K562 (cell line): ENCODE results near the gene VPREB1. TPM values are rescaled to one million over a fixed set of nuclear protein-coding genes. Genes with fewer than 3 reads are reported as not detected.
A peak's percentile ranks its signal among the peaks of the same experiment; 100 is the strongest.

Experiments
- ATAC-seq: fragments of 200-7000 bp; cut with Tn5 transposase; 3 replicates; pipeline ENCODE4 v1.9.1; 2020; ENCODE audit warnings: moderate library complexity
- BruUV-seq: library from RNA; stranded (reverse); fragments of 400-500 nt; replicated peaks from 2 replicates; lab custom pipeline; 2021; lab: Mats Ljungman, UMichigan
- CTCF ChIA-PET: fragments of 300-600 bp; formaldehyde crosslinking; extraction: SDS; loops from one replicate; lab custom pipeline; 2021; ENCODE audit warnings: low intra/inter-chr PET ratio; lab: Yijun Ruan, JAX
- POLR2A ChIA-PET: fragments of 300-600, 350-650 bp; sonication (Branson Sonifier 250); formaldehyde crosslinking; extraction: SDS; loops from one replicate; lab custom pipeline; 2021; ENCODE audit warnings: antibody characterized with exemption, inconsistent platforms; lab: Yijun Ruan, JAX
- DNase-seq, 4 experiments: peaks; one replicate each; pipeline versions ENCODE4 v3.0.0 to v3.0.0-alpha.2; 2011 to 2018; ENCODE audit warnings: low spot score in 3 of 4, mixed read lengths in 3 of 4; ENCODE audit errors: extremely low read depth in 1 of 4
- FAIRE-seq: peaks from 2 replicates; lab custom pipeline; 2011; peaks lifted over from hg19 to GRCh38; lab: Jason Lieb, UNC
- H2AFZ ChIP-seq: 2 replicates; pipeline ENCODE4 v1.6.0; 2011; ENCODE audit warnings: low read depth, low read length, control low read depth, inconsistent platforms
- H3K27ac ChIP-seq: fragments of 200-600 bp; 3 replicates; pipeline ENCODE4 v1.8.0; 2011; ENCODE audit warnings: low read depth, mild to moderate bottlenecking, control low read depth, inconsistent platforms, low read length, moderate library complexity, mixed read lengths; ENCODE audit errors: extremely low read depth
- H3K27me3 ChIP-seq, 2 experiments: fragments of 300-600 bp in 1 of 2; 2 replicates in 1 of 2; 3 replicates in 1 of 2; pipeline versions ENCODE4 v1.6.0 to v1.8.0; 2011; ENCODE audit warnings: inconsistent platforms in 2 of 2, low read length in 2 of 2, mild to moderate bottlenecking in 1 of 2, mixed read lengths in 1 of 2, moderate library complexity in 1 of 2; ENCODE audit not compliant: control insufficient read depth in 2 of 2, insufficient read depth in 2 of 2
- H3K36me3 ChIP-seq: fragments of 300-600 bp; 3 replicates; pipeline ENCODE4 v1.8.0; 2011; ENCODE audit warnings: mild to moderate bottlenecking, low read length, inconsistent platforms; ENCODE audit not compliant: control insufficient read depth, insufficient read depth
- H3K4me1 ChIP-seq, 2 experiments: fragments of 200-600 bp in 1 of 2; replicated peaks in 1 of 2; 2 replicates in 1 of 2; 3 replicates in 1 of 2; pipeline versions ENCODE4 v1.5.1 to v1.8.0; 2011; ENCODE audit warnings: inconsistent platforms in 2 of 2, low read length in 2 of 2, mild to moderate bottlenecking in 1 of 2, mixed read lengths in 1 of 2, moderate library complexity in 1 of 2; ENCODE audit not compliant: control insufficient read depth in 2 of 2, insufficient read depth in 2 of 2
- H3K4me2 ChIP-seq: 2 replicates; pipeline ENCODE4 v1.6.1; 2011; ENCODE audit warnings: low read length, control low read depth, inconsistent platforms, mixed read lengths; ENCODE audit not compliant: insufficient read depth
- H3K4me3 ChIP-seq: fragments of 200-600 bp; sonication (generic), shearing (Covaris generic); 2 replicates; pipeline ENCODE4 v1.5.1; 2016; ENCODE audit warnings: control low read depth, inconsistent platforms
- H3K79me2 ChIP-seq: fragments of 200-600 bp; 3 replicates; pipeline ENCODE4 v1.8.0; 2011; ENCODE audit warnings: low read length, inconsistent platforms; ENCODE audit not compliant: control insufficient read depth, insufficient read depth
- H3K9ac ChIP-seq, 2 experiments: 2 replicates each; pipeline versions ENCODE4 v1.6.0 to v1.6.1; 2011; ENCODE audit warnings: low read depth in 2 of 2, low read length in 2 of 2, control low read depth in 1 of 2, inconsistent platforms in 1 of 2, mild to moderate bottlenecking in 1 of 2, mixed read lengths in 1 of 2; ENCODE audit not compliant: insufficient read depth in 1 of 2
- H3K9me1 ChIP-seq: one replicate; pipeline ENCODE4 v1.6.0; 2011; ENCODE audit warnings: inconsistent platforms, mild to moderate bottlenecking, low read length, moderate library complexity; ENCODE audit not compliant: control insufficient read depth, insufficient read depth
- H3K9me3 ChIP-seq: replicated peaks from 2 replicates; pipeline ENCODE4 v1.5.1; 2011; ENCODE audit warnings: low read depth, low read length, inconsistent platforms; ENCODE audit not compliant: control insufficient read depth, insufficient read depth
- H4K20me1 ChIP-seq: replicated peaks from 2 replicates; pipeline ENCODE4 v1.6.1; 2011; ENCODE audit warnings: low read length, inconsistent platforms, mixed read lengths; ENCODE audit not compliant: control insufficient read depth, insufficient read depth
- DPF2 ChIP-seq: fragments of 450-650 bp; IDR thresholded peaks from 2 replicates; pipeline ENCODE4 v1.6.1; 2016
- MEIS2 ChIP-seq: fragments of 450-650 bp; IDR thresholded peaks from 2 replicates; pipeline ENCODE4 v1.6.1; 2014; ENCODE audit warnings: mild to moderate bottlenecking; ENCODE audit not compliant: partially characterized antibody
- NCOA6 ChIP-seq: fragments of 450-650 bp; IDR thresholded peaks from 2 replicates; pipeline ENCODE4 v1.6.1; 2017; ENCODE audit warnings: mild to moderate bottlenecking
- NFYB ChIP-seq: IDR thresholded peaks from 2 replicates; pipeline ENCODE4 v1.6.1; 2011; ENCODE audit warnings: mild to moderate bottlenecking, moderate library complexity; ENCODE audit not compliant: insufficient read length; ENCODE audit errors: extremely low read depth
- NUFIP1 ChIP-seq: fragments of 450-650 bp; IDR thresholded peaks from 2 replicates; pipeline ENCODE4 v1.6.1; 2018; ENCODE audit not compliant: partially characterized antibody
- SPI1 ChIP-seq: IDR thresholded peaks from 2 replicates; pipeline ENCODE4 v1.6.1; 2011; ENCODE audit warnings: low read depth, low read length, control low read depth, borderline replicate concordance
- ZNF134 ChIP-seq: fragments of 250-450 bp; sonication (Bioruptor Pico); conservative IDR thresholded peaks from 2 replicates; pipeline ENCODE4 v1.4.0; 2020
- ZNF263 ChIP-seq: sonication (generic); formaldehyde crosslinking; IDR thresholded peaks from 2 replicates; pipeline ENCODE4 v1.8.0; 2022; ENCODE audit warnings: mild to moderate bottlenecking, missing genetic modification reagents, borderline replicate concordance
- ZNF778 ChIP-seq: fragments of 450-650 bp; formaldehyde crosslinking; IDR thresholded peaks from 2 replicates; pipeline ENCODE4 v1.4.0; 2020; ENCODE audit warnings: mild to moderate bottlenecking, moderate library complexity
- WGBS: fragments of 100-300 bp; shearing (Covaris generic); methylation state at CpG from one replicate; pipeline ENCODE4 v1.1.6; 2016; ENCODE audit warnings: low coverage, mixed read lengths; ENCODE audit not compliant: insufficient coverage; ENCODE audit errors: missing lambda C conversion rate; 5-methylcytosine and 5-hydroxymethylcytosine counted together
- in situ Hi-C: fragments of 300-500 bp; cut with MboI; formaldehyde crosslinking; loops from 4 replicates; pipeline ENCODE4 v1.15.0; 2018; ENCODE audit warnings: inconsistent platforms, mixed read lengths
- intact Hi-C: fragments of 100-400 bp; cut with micrococcal nuclease; formaldehyde crosslinking; loops from 2 replicates; pipeline ENCODE4 v1.14.2; 2022
- polyA plus RNA-seq, 8 experiments: library from polyadenylated mRNA; depleted of rRNA in 4 of 8; stranded (reverse) in 5 of 8; unstranded in 3 of 8; fragments of >200 nt; fragmentation: Nextera tagmentation in 2 of 8; fragmentation: Illumina TruSeq in 1 of 8; extraction: Ambion mirVana in 2 of 8; extraction: Trizol in 1 of 8; gene quantifications; 2 replicates each; pipeline versions ENCODE4 v1.2.1 to v1.2.3, GENCODE V29; 2011 to 2014; ENCODE audit warnings: inconsistent platforms in 1 of 8, missing spikeins in 1 of 8
- total RNA-seq, 7 experiments: library from RNA; depleted of rRNA in 6 of 7; stranded (reverse); fragments of >200 nt in 6 of 7; fragmentation: Illumina TruSeq in 2 of 7; extraction: Trizol in 2 of 7; gene quantifications; 2 replicates each; pipeline versions ENCODE4 v1.2.1 to v1.2.3, GENCODE V29; 2011 to 2021; ENCODE audit warnings: low replicate concordance in 1 of 7
- TF ChIP-seq, protein P1 (sequence below): fragments of 250-450 bp; sonication (Bioruptor Pico); IDR thresholded peaks from 2 replicates; pipeline ENCODE4 v1.8.0; 2021; ENCODE audit warnings: mild to moderate bottlenecking, moderate library complexity
- TF ChIP-seq, protein P2 (sequence below): fragments of 450-650 bp; IDR thresholded peaks from 2 replicates; pipeline ENCODE4 v1.6.1; 2016
- TF ChIP-seq, protein P3 (sequence below): sonication (generic); formaldehyde crosslinking; IDR thresholded peaks from 2 replicates; pipeline ENCODE4 v1.8.1; 2023; ENCODE audit warnings: mild to moderate bottlenecking, missing genetic modification reagents, moderate library complexity

VPREB1 gene
- total and polyA plus RNA-seq, 9 of the 15 experiments (the other 6 are each of a cell fraction or from before 2014, with no cell fraction given) = not detected

DNA sequence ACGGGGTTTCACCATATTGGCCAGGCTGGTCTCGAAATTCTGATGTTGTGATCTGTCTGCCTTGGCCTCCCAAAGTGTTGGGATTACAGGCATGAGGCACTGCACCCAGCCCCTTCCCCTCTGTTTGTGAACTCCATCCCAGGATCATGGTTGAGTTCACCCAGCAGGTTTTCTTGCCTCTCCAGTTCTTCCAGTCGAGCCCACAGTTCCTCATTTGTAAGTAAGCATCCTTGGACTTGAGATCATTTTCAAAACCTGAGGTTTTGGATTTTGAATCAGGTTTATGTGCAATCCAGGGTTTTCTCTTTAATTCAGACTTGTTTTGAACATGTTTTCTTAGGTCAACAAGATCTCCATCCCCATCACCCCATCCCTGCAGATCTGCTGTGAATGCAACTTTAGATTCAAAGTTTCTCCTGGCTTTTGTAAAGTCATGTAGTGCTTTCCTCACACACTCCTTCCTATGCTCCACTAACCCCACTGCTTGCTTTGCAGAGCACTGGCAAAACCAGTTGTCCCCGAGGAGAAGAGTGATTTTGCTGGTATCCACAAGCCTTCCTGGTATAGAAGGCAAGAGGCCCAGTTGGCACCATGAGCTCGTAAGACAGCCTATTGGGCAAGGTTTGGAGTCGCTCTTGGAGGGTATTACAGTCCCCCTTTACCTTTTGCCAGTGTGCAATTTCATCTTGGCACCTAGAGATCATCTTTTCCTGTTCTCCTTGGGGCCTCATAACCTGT lies 14.7 kb upstream of the VPREB1 start:
- H3K9ac ChIP-seq = no peak overlapping the region
- ChIA-PET CTCF (no interaction called here), POLR2A (interaction anchor here (0.6 to 1.1 kb wide), 2 partner anchors 16 to 382 kb away, joined by 3 to 4 read pairs; no protein-coding TSS in a partner anchor)
- intact Hi-C loops = no loop called here
- no peak for TF ChIP-seq NUFIP1
- peak; percentile 62; the same call in 1 of the 2 replicates for TF ChIP-seq SPI1
- H3K9me3 ChIP-seq = no peaks in the 10 kb centered on the region
- no peak for FAIRE-seq
- WGBS = 0% methylated on average over 6 of the region's 6 CpGs
- no peaks in the 10 kb centered on the region for H3K4me1 ChIP-seq
- BruUV-seq = no TSS peak
- no peak overlapping the region for H3K27ac ChIP-seq
- in situ Hi-C loops = no loop called here
- no peak for DNase-seq
- H4K20me1 ChIP-seq = peaks cover 5% of the 10 kb centered on the region; the same call in 1 of the 2 replicates
- peaks cover 38 to 51% of the 10 kb centered on the region in 2 experiments for H3K27me3 ChIP-seq
- H3K79me2 ChIP-seq = no peaks in the 10 kb centered on the region
- H3K4me2 ChIP-seq = no peak overlapping the region
- no peak for ATAC-seq
- H3K9me1 ChIP-seq = no peaks in the 10 kb centered on the region
- no peaks in the 10 kb centered on the region for H3K36me3 ChIP-seq
- H3K4me3 ChIP-seq = no peak overlapping the region
- H2AFZ ChIP-seq = no peak overlapping the region

DNA sequence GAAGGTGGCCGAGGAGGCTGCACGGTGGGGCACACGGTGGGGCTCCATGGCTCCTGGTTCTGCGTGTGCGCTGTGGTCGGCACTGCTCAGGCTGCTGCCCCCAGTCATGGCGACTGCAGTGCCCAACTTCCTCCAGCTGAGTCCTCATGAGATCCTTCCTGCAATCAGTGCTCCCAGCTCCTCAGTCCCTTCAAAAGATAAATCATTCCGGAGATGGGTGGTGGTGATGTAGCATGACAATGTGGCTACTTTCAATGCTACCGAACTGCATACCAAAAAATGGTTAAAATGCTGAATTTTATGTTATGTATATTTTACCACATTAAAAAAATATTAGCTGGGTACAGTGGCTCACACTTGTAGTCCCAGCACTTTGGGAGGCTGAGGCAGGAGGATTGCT lies 14.1 kb upstream of the VPREB1 start:
- H3K79me2 ChIP-seq = no peaks in the 10 kb centered on the region
- intact Hi-C loops (no loop called here), in situ Hi-C loops (no loop called here)
- BruUV-seq = no TSS peak
- no peak for ATAC-seq
- DNase-seq = no peak
- H3K9ac ChIP-seq = no peak overlapping the region
- 3% methylated on average over 9 of the region's 9 CpGs for WGBS
- no peak overlapping the region for H3K4me3 ChIP-seq
- FAIRE-seq = no peak
- H3K9me1 ChIP-seq = no peaks in the 10 kb centered on the region
- H2AFZ ChIP-seq = no peak overlapping the region
- no peak overlapping the region for H3K27ac ChIP-seq
- POLR2A ChIA-PET = interaction anchor here (0.6 to 1.1 kb wide), 2 partner anchors 16 to 187 kb away, joined by 4 read pairs; no protein-coding TSS in a partner anchor
- H3K27me3 ChIP-seq = peaks cover 41 to 52% of the 10 kb centered on the region in 2 experiments
- H3K36me3 ChIP-seq = no peaks in the 10 kb centered on the region
- no peak overlapping the region for H3K4me2 ChIP-seq
- CTCF ChIA-PET = interaction anchor here (1.2 kb wide), 1 partner anchor 23 kb away, joined by 3 read pairs; no protein-coding TSS in a partner anchor
- no peaks in the 10 kb centered on the region for H3K4me1 ChIP-seq
- no peaks in the 10 kb centered on the region for H3K9me3 ChIP-seq
- peaks cover 5% of the 10 kb centered on the region; the same call in 1 of the 2 replicates for H4K20me1 ChIP-seq
- TF ChIP-seq, protein P1, sequence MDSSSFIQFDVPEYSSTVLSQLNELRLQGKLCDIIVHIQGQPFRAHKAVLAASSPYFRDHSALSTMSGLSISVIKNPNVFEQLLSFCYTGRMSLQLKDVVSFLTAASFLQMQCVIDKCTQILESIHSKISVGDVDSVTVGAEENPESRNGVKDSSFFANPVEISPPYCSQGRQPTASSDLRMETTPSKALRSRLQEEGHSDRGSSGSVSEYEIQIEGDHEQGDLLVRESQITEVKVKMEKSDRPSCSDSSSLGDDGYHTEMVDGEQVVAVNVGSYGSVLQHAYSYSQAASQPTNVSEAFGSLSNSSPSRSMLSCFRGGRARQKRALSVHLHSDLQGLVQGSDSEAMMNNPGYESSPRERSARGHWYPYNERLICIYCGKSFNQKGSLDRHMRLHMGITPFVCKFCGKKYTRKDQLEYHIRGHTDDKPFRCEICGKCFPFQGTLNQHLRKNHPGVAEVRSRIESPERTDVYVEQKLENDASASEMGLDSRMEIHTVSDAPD = no peak
- TF ChIP-seq MEIS2 (peak; percentile 52), ZNF263 (peak; percentile 78; the same call in 1 of the 2 replicates), DPF2 (no peak), ZNF778 (no peak), NCOA6 (no peak), ZNF134 (CRISPR knock-in tag) (no peak), NFYB (no peak)
- TF ChIP-seq, protein P2, sequence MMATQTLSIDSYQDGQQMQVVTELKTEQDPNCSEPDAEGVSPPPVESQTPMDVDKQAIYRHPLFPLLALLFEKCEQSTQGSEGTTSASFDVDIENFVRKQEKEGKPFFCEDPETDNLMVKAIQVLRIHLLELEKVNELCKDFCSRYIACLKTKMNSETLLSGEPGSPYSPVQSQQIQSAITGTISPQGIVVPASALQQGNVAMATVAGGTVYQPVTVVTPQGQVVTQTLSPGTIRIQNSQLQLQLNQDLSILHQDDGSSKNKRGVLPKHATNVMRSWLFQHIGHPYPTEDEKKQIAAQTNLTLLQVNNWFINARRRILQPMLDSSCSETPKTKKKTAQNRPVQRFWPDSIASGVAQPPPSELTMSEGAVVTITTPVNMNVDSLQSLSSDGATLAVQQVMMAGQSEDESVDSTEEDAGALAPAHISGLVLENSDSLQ = peak; percentile 37; the same call in 1 of the 2 replicates
- TF ChIP-seq, protein P3, sequence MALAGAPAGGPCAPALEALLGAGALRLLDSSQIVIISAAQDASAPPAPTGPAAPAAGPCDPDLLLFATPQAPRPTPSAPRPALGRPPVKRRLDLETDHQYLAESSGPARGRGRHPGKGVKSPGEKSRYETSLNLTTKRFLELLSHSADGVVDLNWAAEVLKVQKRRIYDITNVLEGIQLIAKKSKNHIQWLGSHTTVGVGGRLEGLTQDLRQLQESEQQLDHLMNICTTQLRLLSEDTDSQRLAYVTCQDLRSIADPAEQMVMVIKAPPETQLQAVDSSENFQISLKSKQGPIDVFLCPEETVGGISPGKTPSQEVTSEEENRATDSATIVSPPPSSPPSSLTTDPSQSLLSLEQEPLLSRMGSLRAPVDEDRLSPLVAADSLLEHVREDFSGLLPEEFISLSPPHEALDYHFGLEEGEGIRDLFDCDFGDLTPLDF (CRISPR knock-in tag) = no peak
